Activated CD4-positive, CD25-positive, alpha-beta regulatory T cell treated with anti-CD3 and anti-CD28 coated beads, Interleukin-2, amount 50 U/mL, for 72 hours (primary cell): ENCODE results near the gene RANBP17.
"Not testable (repeated sequence)": the region's sequence is repeated elsewhere in the genome, so short reads cannot be mapped to it uniquely, and the experiment has no call there.

ENCODE experiments used
- DNase-seq: peaks from one replicate; pipeline ENCODE4 v3.0.0; 2021

Gene RANBP17

DNA sequence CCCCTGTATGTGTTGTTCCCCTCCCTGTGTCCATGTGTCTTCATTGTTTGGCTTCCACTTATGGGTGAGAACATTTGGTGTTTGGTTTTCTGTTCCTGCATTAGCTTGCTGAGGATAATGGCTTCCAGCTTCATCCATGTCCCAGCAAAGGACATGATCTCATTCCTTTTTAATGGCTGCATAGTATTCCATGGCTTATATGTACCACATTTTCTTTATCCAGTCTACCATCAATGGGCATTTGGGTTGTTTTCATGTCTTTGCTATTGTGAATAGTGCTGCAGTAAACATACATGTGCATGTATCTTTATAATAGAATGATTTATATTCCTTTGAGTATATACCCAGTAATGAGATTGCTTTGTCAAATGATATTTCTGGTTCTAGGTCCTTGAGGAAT, 8.6 kb downstream of the RANBP17 start:
- DNase-seq, result not testable (repeated sequence)

DNA sequence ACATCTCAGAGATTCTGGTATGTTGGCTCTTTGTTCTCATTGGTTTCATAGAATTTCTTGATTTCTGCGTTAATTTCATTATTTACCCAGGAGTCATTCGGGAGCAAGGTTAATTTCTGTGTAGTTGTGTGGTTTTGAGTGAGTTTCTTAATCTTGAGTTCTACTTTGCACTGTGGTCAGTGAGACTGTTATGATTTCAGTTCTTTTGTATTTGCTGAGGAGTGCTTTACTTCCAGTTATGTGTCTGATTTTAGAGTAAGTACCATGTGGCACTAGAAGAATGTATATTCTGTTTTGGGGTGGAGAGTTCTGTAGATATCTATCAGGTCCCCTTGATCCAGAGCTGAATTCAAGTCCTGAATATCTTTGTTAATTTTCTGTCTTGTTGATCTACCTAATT, 12.2 kb downstream of the RANBP17 start:
- no peak for DNase-seq

DNA sequence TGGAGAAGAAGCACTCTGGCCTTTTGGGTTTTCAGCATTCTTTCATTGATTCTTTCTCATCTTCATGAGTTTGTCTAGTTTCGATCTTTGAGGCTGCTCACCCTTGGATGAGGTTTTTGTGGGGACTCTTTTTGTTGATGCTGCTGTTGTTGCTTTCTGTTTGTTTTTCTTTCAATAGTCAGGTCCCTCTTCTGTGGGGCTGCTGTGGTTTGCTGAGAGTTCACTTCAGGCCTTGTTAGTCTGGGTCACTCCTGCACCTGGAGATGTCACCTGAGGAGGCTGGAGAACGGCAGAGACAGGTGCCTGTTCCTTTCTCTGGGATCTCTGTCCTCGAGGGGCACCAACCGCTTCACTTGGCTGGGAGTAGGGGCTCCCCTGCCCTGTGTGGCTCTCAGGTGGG, 14.0 kb downstream of the RANBP17 start:
- no peak for DNase-seq

DNA sequence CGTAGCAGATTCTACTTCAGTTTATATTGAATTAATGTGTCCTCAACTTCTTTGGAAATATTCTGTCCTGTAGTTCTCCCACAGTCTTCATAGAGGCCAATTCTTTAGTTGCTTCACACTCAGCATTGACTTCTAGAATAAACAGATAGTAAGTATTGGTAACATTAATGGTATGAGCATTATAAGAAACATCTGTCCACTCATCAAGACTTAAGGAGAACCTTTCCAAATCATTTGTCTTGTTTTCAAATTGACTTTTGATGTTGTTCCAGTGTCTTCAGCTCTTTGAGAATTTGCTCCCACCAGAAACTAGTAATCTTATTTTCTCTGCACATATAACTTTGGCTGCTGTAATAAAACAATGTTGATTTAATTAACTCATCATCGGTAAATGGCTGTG, 18.3 kb downstream of the RANBP17 start:
- DNase-seq, result no peak

DNA sequence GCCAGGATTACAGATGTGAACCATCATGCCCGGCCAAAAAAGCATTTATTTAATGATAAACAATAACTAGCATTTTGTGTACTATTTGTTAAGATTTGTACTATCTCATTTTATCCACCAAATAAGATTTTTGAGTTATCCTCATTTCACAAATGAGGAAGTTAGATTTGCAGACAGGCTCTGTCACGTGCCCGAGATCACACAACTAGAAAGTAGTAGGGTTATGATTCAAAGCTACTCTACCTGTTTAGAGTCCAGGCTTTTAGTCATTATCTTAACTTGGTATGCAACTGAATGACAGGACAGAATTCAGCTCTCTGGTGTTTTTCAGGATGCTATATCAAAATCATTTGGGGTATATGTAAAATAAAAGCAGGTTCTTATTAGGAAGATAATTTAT, 20.5 kb downstream of the RANBP17 start:
- DNase-seq, result no peak

DNA sequence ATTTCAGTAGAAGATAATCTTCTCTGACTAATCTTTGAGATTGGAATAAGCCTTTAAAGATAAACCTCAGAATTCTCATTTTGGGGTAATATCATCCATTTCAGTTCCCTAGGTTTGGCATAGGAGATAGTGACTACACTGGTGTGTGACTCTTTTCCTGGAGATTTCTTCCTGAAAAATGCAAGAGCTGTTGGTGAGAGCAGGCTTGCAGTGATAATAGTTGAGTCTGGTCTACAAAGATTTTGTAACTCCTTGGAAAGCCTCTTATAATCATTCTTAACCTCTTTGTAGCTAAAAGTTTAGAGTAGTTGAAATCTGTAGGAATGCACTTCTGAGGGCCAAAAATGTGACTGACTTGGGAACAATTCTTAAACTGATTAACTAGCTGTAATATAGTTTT, 23.4 kb downstream of the RANBP17 start:
- no peak for DNase-seq

DNA sequence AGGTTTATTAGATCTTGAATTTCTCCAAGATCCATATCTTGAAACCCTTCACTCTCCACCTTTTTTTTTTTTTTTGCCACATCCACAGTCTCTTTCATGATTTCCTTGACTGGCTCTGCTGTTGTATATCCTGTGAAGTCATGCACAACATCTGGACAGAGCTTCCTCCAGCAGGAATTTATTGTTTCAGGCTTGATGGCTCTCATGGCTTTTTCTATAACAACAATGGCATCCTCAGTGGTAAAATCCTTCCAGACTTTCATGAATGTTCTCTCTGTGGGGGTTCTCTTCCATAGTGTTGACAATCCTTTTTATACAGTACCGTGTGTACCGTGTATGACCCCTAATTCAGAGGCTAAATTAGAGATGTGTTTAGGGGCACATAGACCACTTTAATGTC, 24.0 kb downstream of the RANBP17 start:
- no peak for DNase-seq

DNA sequence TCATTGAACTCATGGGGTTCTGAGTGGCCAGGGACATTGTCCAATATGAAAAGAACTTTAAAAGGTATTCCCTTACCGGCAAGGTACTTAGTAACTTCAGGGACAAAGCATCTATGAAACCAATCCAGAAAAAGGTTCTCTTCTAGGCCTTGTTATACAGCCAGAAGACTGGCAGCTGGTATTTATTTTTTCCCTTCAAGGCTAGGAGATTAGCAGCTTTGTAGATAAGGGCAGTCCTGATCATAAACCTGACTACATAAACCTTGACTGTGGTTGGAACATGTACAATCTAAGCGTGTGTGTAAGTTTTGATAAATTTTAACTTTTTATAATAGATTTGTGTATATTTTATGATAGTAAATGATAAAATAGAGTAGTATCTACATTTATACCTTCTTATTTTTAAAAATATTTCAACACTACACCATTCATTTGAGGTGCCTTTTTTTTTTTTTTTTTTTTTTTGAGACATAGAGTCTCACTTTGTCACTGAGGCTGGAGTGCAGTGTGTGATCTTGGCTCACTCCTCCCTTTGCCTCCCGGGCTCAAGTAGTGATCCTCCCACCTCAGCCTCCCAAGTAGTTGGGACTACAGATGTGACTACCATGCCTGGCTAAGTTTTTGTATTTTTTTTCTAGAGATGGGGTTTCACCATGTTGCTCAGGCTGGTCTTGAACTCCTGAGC, 24.5 kb downstream of the RANBP17 start:
- DNase-seq, result no peak

DNA sequence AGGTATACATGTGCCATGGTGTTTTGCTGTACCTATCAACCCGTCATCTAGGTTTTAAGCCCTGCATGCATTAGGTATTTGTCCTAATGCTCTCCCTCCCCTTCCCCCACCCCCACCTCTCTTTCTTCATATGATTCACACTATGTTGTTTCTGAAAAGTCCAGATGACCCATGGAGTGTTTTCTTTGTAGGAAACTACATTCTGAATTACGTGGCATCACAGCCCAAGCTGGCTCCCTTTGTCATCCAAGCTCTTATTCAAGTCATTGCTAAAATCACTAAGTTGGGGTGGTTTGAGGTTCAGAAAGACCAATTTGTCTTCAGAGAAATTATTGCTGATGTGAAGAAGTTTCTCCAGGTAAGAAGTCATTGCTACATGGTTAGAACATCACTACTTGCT, 30.4 kb downstream of the RANBP17 start:
- no peak for DNase-seq

DNA sequence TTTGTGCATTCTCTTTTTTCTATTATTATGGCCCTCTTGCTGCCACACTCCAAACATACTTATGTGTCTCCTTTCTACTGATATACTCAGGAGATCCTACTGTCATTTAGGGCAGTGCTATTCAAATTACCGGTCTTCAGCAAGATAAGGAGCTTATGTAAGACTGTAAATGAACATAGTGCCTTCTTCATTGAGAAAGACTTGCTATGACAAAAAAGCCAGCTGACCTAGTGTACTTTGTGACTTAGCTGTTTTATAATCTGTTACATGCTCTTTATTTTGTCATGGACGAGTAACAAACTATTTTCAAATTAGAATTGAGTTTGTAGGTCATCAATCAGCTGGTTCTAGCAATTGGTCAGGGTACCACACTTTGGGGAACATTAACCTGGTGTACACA, 32.8 kb downstream of the RANBP17 start:
- no peak for DNase-seq

DNA sequence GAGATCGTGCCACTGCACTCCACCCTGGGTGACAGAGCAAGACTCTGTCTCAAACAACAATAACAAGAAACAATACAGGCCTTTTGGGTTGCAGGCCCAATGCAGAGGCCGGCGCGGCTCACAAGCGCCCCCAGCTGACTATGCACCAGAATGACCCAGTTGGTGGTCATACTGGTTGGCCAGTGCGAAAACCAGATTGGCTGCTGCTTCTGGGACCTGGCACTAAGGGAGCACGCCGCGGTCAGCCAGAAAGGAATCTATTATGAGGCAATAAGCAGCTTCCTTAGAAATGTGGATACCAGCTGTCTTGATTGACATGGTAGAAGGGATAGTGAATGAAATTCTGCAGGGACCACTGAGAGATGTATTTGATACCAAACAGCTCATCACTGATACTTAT, 35.0 kb downstream of the RANBP17 start:
- no peak for DNase-seq

DNA sequence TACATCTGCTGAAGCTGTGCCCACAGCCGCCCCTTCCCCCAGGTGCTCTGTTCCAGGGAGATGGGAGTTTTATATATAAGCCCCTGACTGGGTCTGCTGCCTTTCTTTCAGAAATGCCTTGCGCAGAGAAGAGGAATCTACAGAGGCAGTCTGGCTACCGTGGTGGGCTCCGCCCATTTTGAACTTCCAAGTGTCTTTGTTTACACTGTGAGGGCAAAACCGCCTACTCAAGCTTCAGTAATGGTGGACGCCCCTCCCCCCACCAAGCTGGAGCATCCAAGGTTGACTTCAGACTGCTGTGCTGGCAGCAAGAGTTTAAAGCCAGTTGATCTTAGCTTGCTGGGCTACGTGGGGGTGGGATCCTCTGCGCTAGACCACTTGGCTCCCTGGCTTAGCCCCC, 41.3 kb downstream of the RANBP17 start:
- DNase-seq, result no peak

DNA sequence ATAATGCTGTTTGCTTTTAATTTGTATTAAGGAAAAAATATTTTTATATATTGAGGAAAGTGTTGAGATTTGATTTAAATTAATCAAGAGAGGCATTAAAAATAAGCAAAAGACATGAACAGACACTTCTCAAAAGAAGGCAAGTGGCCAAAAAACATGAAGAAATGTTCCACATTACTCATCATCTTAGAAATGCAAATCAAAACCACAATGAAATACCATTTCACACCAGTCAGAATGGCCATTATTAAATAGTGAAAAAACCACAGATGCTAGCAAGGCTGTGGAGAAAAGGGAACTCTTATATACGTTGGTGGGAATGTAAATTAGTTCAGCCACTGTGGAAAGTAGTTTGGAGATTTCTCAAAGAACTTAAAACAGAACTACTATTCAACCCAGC, 45.9 kb downstream of the RANBP17 start:
- DNase-seq, result no peak

DNA sequence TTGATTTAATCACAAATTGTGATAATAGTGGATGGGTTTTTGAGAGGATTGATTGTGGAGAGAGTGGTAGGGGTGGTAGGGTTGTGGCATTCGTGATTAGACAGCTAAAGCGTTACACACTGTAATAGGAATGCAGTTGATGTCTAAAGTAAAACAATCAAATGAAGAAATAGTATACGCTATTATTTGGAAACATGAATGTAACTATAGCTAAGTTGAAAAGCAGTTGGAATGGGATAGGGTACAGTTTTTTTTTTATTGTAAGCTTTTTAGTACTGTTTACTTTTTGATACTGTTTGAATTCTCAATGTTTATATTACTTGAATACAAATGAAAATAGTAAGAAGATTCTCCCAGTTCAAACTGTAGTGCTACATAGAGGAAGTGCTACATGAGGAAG, 51.8 kb downstream of the RANBP17 start:
- DNase-seq, result no peak

DNA sequence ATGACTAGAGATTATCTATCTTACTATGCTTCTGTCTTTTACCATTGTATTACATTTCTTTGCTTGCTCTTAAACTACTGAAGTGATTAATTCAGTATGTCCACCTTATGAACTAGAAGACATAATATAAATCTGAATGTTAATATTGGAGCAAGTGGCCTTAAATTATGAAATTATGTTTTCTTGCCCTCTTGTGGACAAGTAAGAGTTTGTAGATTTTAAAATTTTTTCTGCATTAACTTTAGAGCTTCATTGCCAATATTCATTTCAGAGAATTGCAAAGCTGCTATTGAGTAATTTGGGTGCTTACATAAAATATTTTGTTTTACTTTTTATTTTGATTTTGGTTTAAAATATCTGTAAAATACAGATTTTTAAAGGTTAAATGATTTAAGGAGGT, 55.3 kb downstream of the RANBP17 start:
- no peak for DNase-seq

DNA sequence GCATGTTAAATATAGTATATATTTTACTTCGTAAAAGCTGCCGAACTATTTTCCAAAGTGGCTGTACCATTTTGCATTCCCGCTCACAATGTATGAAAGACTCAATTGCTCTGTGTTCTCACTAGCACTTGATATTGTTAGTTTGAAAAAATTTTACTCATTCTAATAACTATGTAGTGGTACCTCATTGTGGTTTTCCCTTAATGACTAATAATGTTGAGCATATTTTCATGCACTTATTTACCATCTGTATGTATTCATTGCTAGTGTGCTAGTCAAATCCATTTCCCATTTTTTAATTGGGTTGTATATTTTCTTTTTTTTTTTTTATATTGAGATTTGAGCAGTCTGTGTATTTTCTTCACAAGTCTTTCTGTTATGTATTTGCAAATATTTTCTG, 58.4 kb downstream of the RANBP17 start:
- no peak for DNase-seq

DNA sequence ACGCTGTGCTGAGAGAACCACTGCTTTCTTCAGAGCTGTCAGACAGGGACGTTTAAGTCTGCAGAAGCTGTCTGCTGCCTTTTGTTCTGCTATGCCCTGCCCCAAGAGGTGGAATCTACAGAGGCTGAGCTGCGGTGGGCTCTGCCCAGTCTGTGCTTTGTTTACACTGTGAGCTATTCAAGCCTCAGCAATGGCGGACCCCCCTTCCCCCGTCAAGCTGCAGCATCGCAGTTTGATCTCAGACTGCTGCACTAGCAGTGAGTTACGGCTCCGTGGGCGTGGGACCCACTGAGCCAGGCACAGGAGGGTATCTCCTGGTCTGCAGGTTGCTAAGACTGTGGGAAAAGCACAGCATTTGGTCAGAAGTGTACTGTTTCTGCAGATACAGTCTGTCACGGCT, 60.5 kb downstream of the RANBP17 start:
- not testable (repeated sequence) for DNase-seq

DNA sequence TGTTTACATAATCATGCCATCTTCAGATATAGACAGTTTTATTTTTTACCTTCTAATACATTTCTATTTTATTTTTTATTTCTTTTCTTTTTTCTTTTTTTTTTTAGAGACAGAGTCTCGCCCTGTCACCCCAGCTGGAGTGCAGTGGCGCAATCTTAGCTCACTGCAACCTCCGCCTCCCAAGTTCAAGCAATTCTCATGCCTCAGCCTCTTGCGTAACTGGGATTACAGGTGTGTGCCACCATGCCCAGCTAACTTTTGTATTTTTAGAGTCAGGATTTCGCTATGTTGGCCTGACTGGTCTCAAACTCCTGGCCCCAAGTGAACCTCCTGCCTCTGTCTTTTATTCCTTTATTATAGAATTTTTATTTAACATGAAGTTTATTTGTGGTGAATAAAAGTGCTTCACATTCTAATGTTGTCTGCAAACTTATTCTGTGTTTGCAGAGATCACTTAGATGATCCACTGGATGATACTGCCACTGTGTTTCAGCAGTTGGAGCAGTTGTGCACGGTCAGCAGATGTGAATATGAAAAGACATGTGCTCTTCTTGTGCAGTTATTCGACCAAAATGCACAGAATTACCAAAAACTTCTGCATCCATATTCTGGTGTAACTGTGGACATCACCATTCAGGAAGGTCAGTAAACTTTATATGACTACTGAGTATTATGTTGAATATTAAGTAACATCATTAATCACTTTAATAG, 62.2 kb downstream of the RANBP17 start:
- no peak for DNase-seq

DNA sequence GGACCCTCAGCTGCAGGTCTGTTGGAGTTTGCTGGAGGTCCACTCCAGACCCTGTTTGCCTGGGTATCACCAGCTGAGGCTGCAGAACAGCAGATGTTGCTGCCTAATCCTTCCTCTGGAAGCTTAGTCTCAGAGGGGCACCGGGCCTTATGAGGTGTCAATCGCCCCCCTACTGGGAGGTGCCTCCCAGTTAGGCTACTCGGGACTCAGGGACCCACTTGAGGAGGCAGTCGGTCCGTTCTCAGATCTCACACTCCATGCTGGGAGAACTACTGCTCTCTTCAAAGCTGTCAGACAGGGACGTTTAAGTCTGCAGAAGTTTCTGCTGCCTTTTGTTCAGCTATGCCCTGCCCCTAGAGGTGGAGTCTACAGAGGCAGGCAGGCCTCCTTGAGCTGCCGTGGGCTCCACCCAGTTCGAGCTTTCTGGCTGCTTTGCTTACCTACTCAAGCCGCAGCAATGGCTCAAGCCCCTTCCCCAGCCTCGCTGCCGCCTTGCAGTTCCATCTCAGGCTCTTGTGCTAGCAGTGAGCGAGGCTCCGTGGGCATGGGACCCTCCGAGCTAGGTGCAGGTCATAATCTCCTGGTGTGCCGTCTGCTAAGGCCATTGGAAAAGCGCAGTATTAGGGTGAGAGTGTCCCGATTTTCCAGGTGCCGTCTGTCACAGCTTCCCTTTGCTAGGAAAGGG, 73.9 kb downstream of the RANBP17 start:
- not testable (repeated sequence) for DNase-seq

DNA sequence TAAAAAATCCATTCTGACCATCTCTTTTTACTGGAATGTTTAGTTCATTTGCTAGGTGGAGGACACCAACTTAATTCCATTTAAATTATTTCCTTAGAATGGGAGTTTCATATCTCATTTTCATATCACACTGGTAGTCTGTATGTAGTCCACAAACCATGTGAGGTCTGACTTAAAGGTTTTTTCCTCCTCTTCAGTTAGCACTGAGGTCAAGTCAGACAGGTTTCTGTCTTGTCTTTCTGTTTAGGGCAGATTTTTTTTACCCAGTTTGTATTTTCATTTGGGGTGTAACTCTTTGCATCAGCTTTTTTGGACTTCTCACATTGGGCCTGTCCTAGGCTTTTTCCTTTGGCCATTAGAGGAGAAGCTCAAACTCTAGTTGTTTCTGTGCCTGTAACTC, 75.3 kb downstream of the RANBP17 start:
- no peak for DNase-seq

DNA sequence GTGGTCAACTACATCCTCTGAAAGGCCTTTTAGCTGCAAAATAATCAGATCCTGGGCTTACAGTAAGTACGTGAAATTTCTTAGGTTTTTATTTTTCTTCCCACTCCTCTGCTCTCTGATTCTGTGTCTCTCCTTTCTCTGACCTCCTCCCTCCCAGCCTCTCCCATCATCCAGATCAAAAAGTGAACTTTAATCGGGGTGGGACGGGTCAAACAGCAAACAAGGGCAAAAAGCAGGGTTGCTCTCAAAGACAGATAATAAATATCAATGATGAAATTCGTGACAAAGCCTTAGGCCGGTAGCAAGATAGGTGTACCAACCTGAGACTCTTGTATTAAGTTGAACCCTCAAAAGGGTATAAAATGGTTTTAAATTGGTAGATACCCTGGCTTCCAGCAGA, 76.1 kb downstream of the RANBP17 start:
- no peak for DNase-seq

DNA sequence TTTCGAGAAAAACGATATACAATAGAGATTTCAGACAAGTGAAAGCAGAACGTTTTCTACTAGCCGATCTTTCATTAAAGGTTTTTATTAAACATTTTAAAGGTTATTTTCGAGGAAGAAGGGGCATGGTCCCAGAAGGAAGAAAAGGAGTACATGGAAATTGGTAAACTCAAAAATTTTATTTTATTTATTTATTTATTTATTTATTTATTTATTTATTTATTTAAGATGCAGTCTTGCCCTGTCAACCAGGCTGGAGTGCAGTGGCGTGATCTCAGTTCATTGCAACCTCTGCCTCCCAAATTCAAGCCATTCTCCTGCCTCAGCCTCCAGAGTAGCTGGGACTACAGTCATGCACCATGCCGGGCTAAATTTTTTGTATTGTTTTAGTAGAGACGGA, 77.4 kb downstream of the RANBP17 start:
- DNase-seq, result no peak

DNA sequence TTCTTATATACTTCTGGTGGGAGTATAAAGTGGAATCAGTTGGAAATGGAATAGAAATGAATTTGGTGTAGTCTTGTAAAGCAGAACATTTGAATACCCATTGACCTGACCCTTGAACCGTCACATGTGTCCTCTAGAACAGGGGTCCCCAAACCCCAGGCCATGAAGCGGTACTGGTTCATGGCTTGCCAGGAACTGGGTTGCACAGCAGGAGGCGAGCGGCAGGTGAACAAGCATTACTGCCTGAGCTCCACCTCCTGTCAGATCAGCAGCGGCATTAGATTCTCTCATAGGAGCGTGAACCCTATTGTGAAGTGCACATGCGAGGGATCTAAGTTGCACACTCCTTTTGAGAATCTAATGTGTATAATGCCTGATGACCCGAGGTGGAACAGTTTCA, 80.0 kb downstream of the RANBP17 start:
- no peak for DNase-seq

DNA sequence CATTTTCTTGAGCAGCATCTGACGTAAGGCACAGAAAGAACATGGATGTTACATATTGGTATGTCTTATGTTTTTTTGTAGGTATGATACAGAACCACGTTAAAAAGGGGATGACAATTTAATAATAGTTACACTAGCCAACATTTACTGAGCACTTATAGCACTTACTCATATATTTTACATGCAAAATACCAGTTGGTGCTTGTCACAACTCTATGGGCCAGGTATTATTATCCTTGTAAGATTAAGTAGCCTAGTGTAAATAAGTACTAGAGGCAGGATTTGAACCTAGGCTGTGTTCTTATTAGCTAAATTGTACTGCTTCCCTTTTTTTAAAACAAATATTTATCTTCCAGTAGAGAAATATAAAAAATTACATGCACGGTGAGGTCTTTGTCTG, 83.5 kb downstream of the RANBP17 start:
- no peak for DNase-seq
